Measurements from ENCODE around the gene DACT2.

The DACT2 gene

DNA sequence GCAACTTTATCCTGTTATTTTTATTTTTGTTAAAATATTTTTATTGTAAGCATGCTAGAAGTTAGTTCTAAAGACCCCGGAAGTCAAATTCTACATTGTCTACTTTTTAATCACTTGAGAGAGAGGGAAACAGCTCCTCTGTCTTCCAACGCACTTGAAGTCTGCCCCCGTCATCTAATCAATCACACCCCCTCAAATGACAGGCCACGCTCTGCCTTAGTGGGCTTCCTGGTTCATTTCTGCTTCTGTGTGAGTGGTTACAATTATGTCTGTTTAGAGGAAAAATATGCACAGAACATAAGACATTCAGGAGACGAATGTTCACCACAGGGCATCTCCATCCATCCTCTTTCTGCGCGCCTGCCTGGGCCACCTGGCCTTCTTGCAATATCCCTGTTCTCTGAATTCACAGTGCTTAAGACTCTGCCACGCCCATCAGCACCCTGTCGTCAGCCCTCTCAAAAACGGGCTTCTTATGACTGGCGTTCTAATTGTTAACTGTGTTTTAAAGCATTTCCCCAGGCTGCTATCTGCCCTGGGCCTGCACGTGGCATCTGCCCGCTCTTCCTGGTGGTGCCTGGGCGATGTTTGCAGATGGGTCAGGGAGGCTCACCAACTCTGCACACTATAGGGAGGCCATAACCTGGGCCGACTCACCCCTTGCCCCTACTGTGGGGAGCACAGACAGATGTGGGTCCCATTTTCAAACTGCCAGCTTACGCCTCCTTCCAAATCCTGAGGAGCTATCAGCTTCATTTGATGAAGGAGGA, 15.4 kb downstream of the DACT2 start:
- H3K27ac ChIP-seq, result no peak overlapping the region
- TF ChIP-seq ZFX (IDR thresholded peaks at IDR 0.05; ENCODE audit: borderline replicate concordance) (no peak), CTCF (IDR thresholded peaks at IDR 0.05) (no peak)

GRCh38 chr6:168302534-168302933, 17.0 kb downstream of the DACT2 start:
- no peak for TF ChIP-seq ZFX (IDR thresholded peaks at IDR 0.05; ENCODE audit: borderline replicate concordance)
- TF ChIP-seq CTCF (IDR thresholded peaks at IDR 0.05), result no peak
- H3K27ac ChIP-seq, result no peak overlapping the region

- TF ChIP-seq ZFX (IDR thresholded peaks at IDR 0.05; ENCODE audit: borderline replicate concordance) (no peak), CTCF (IDR thresholded peaks at IDR 0.05) (no peak)
- H3K27ac ChIP-seq, result no peak overlapping the region
Measured at GRCh38 chr6:168301648-168302398, 17.8 kb downstream of the DACT2 start.

GRCh38 chr6:168300975-168301647, 18.5 kb downstream of the DACT2 start:
- TF ChIP-seq ZFX (IDR thresholded peaks at IDR 0.05; ENCODE audit: borderline replicate concordance) (no peak), CTCF (IDR thresholded peaks at IDR 0.05) (no peak)
- no peak overlapping the region for H3K27ac ChIP-seq

DNA sequence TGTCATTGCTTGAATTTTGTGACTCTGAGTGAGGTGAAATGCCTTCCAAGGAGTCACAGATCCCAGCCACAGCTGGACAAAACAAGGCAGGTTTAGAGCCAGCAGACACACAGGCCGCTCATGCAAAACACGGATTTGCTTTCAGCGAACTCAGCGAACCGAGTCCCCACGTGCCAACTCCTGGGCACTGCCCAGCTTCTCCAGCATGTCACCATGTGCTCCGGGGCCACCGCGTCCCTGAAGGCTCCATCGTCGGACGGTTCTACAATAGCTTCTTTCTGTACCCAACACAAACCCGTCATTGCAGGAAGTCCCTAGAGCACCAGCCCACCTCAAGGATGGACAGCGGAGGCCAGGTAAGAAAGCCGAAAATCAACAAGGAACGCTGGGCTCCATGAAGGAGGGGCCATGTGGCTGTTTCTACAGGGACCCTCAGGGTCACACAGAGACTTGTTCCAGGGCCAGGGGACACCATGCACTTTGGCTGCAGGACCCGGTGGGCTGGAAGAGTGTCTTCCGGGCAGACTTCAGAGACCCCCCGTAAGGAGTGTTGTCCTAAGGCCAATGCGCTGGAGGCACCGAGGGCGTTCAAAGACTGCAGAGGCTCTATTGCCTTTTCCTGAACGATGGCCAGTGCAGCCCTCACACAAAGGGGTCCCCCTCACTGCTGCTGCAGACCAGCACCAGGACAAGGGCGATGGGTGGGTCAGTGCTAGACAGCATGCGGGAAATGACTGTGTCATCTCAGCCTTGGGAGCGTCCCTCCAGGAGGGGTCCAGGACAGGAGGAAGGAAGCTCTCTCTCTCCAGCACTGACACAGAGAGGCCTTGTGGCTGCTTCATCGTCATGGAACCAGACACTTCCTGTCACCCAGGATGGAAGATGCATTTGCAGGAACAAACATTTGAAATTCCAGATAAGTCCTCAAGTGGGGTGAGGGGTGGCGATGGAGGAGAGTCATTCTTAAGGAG, 19.8 kb downstream of the DACT2 start:
- no peak overlapping the region for H3K27ac ChIP-seq
- TF ChIP-seq CTCF (IDR thresholded peaks at IDR 0.05), result no peak
- no peak for TF ChIP-seq ZFX (IDR thresholded peaks at IDR 0.05; ENCODE audit: borderline replicate concordance)

DNA sequence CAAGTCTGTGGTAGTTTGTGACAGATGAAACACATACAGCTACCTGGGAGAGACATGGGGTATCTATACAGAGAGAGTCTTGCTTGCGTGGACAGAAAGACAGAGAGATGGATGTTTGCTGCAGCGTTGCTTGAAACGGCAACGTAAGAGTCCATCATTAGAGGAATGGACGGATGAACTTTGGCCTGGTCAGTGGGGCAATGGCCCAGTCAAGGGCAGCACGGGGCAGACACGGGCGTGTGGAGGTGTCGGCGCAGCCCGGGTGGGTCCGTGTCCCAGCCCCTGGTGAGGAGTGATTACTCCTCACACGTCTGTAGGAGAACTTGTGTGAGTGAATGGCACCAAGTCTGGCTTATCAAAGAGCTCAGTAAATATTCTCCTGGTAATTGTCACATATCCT, 21.9 kb downstream of the DACT2 start:
- no peak overlapping the region for H3K27ac ChIP-seq
- TF ChIP-seq CTCF (IDR thresholded peaks at IDR 0.05), result no peak
